HUES64 (cell line): ENCODE data around the gene GRK6.

Source experiments
- H3K27ac ChIP-seq: 2 replicates; pipeline ENCODE4 v1.7.0; 2013; ENCODE audit warnings: low read depth, low read length, inconsistent platforms
- H3K27me3 ChIP-seq: 2 replicates; pipeline ENCODE4 v1.6.1; 2013; ENCODE audit warnings: mild to moderate bottlenecking, low read length; ENCODE audit not compliant: insufficient read depth
- H3K36me3 ChIP-seq: 2 replicates; pipeline ENCODE4 v1.6.1; 2013; ENCODE audit warnings: mild to moderate bottlenecking, low read length; ENCODE audit not compliant: insufficient read depth
- H3K4me1 ChIP-seq: 2 replicates; pipeline ENCODE4 v1.6.1; 2013; ENCODE audit warnings: mild to moderate bottlenecking, low read length, moderate library complexity; ENCODE audit not compliant: insufficient read depth
- H3K4me3 ChIP-seq: 2 replicates; pipeline ENCODE4 v1.5.1; 2013; ENCODE audit warnings: mild to moderate bottlenecking, low read length, moderate library complexity
- H3K9ac ChIP-seq: 2 replicates; pipeline ENCODE4 v1.6.1; 2013; ENCODE audit warnings: mild to moderate bottlenecking, low read depth, low read length
- H3K9me3 ChIP-seq: 2 replicates; pipeline ENCODE4 v1.6.1; 2013; ENCODE audit warnings: low read depth, low read length; ENCODE audit not compliant: insufficient read depth
- WGBS: fragments of 150-250, 120-280 bp; methylation state at CpG from one replicate; pipeline ENCODE4 v1.1.7; 2013; ENCODE audit warnings: missing lambda C conversion rate; 5-methylcytosine and 5-hydroxymethylcytosine counted together

GRK6 gene

DNA sequence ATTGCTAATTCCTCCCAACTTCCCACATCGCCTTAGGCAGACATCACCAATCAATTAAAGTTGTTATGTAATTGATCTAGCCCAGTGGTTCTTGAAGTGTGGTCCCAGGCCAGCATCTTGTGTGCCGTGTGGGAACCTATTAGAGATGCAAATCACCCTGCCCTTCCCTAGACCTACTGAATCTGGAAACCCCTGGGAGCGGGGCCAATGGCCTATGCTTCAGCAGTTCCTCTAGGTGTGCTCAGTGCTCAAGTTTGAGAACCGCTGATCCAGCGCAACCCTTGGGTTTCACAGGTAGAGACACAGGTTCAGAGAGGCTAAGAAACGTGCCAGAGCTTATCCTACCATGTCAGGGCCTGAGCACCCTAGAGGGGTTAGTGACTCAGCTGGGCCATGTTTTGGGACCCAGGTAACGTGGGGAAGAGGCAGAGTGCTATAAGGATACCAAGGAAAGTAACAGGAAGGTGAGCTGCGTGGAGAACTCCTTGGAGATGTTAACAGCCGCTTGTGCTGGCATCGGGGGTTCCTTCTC lies 37.9 kb upstream of the GRK6 start:
- Histone ChIP-seq H3K4me3 (no peak overlapping the region), H3K27me3 (peaks cover 20% of the 10 kb centered on the region), H3K9ac (no peak overlapping the region), H3K9me3 (no peaks in the 10 kb centered on the region), H3K27ac (no peak overlapping the region), H3K4me1 (no peaks in the 10 kb centered on the region; the same call in 1 of the 2 replicates), H3K36me3 (no peaks in the 10 kb centered on the region)
- WGBS, result 83% methylated on average over 10 of the region's 10 CpGs

DNA sequence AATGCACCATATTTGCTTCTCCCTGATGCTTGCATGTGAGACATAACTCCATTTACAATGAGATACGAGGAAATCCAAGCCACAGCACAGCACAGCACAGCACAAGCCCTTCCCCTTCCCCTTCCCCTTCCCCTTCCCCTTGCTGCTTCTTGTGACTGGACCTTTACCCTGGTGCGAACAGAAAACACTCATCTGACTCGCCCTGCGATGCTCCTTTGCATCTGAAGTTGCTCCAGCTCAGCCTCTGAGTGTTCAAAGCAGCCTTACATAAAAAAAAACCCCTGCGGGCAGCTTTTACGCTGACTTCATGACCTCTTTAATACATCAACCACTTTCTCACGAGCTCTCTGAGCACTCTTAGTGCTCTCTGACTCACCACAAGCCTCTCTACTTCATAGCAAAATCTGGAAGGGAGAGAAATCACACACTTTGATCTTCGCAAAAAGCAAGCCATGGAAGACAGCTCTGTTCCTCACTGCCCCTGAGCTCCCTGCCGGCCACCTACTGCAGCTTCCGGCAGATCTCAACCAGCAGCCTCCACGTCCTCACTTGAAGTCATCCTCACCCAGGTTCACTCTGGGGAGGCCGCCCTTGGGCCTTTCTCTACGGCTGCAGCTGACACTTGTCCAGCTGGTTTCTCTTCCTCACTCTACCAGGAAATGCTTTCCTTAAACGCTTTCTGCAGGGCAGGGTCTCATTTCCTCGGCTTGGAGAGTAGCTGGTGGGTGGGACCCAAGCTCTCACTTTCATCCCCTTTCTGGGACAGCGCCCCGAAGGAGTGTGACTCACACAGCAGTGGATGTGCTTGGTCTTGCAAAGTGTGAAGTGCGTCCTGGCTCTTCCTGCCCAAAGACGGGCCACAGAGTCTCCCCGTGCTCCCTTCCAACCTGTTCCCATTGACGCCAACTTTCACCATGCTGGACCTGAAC lies 37.0 kb upstream of the GRK6 start:
- 50% methylated on average over 21 of the region's 21 CpGs for WGBS
- Histone ChIP-seq H3K9me3 (no peaks in the 10 kb centered on the region), H3K9ac (no peak overlapping the region), H3K4me1 (no peaks in the 10 kb centered on the region; the same call in 1 of the 2 replicates), H3K4me3 (no peak overlapping the region), H3K27me3 (peaks cover 18% of the 10 kb centered on the region), H3K36me3 (no peaks in the 10 kb centered on the region), H3K27ac (no peak overlapping the region)

DNA sequence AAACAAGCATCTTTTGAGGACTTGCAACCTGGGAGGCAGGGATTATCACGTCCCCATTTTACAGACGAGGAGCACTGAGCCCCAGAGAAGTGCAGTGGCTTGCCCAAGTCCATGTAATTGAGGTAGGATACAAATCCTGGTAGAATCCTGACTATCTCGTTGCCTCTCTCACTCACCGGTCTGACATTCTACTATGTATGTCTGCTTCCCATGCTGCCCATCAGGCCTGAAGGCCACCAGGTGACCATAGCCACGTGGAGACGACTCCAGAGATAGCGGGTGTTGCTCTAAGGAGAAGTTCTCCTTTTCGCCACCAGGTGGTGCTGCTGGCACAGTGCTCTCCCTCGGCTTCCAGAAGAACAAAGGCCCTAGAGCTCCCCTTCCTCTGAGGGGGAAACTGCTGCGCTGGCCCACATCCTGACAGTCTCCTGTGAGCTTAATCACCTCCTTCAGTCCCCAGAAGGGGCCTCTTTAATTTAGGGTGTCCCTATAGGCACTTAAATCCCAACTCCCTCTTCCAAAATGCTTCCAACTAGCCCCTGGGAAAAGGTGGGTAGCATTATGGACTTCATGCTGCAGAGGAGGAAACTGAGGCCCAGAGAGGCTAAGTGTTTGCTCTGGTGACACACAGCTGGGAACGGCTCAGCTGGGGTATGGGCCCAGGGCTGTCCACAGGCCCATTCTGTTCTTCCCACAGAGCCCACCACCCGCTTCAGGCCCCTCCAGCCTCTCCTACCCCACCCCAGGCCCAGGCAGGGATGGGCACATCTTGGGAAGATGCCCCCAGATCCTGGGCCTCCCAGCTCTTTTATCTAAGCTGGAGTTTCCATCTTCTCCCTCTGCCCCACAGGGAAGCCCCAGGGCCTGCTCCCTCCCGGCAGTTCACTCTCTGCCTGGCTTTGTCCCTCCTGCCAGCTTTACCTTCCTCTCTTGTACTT lies 35.8 kb upstream of the GRK6 start:
- 37% methylated on average over 13 of the region's 13 CpGs for WGBS
- no peak overlapping the region for H3K27ac ChIP-seq
- H3K27me3 ChIP-seq, result peaks cover 18% of the 10 kb centered on the region
- no peaks in the 10 kb centered on the region; the same call in 1 of the 2 replicates for H3K4me1 ChIP-seq
- H3K9me3 ChIP-seq, result no peaks in the 10 kb centered on the region
- no peak overlapping the region for H3K9ac ChIP-seq
- H3K4me3 ChIP-seq, result no peak overlapping the region
- no peaks in the 10 kb centered on the region for H3K36me3 ChIP-seq

DNA sequence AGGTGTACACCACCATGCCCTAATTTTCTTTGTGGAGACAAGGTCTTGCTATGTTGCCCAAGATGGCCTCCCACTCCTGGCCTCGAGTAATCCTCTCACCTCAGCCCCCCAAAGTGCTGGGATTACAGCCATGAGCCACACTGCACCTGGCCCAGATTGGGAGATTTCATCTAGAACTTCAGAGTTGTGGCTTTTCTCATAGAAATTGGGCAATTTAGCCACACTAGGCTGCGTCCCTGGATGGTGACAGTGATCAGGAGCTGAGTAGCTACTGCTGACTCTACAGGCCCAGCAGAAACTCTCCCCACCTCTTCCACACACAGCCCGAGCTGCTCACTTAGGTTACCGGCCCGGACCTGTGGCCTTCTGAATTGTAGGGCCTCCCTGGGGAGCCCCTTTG lies 33.7 kb upstream of the GRK6 start:
- no peak overlapping the region for H3K4me3 ChIP-seq
- no peaks in the 10 kb centered on the region; the same call in 1 of the 2 replicates for H3K4me1 ChIP-seq
- H3K9me3 ChIP-seq, result no peaks in the 10 kb centered on the region
- peaks cover 18% of the 10 kb centered on the region for H3K27me3 ChIP-seq
- no peak overlapping the region for H3K27ac ChIP-seq
- H3K36me3 ChIP-seq, result no peaks in the 10 kb centered on the region
- 66% methylated on average over 5 of the region's 5 CpGs for WGBS
- no peak overlapping the region for H3K9ac ChIP-seq

DNA sequence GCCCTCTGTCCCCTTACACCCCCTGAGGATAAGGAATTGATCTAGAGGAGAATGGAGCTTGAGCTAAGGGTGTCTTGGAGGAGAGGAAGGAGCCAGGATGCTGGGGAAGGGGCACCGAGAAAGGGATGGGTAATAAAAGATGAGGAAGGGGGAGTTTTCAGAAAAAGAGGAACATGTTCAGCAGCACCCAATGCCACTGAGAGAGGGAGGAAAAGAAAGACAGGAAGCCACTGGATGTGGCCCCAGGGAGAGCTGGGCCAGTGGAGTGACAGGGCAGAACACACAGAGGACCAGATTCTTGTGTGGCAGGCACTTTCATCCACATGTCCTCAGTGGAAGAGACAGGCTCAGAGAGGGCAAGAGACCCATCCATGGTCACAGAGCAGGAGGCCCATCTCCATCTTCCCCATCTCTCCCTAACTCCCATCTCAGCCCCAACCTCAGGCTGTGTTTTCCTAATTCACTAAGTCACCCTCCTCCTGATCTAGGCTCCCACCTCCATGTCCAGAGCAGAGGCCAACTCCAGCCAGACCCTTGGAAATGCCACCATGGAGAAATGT lies 33.2 kb upstream of the GRK6 start:
- 83% methylated on average over 1 of the region's 1 CpG for WGBS
- H3K4me1 ChIP-seq, result no peaks in the 10 kb centered on the region; the same call in 1 of the 2 replicates
- no peaks in the 10 kb centered on the region for H3K36me3 ChIP-seq
- H3K9me3 ChIP-seq, result no peaks in the 10 kb centered on the region
- no peak overlapping the region for H3K4me3 ChIP-seq
- H3K27ac ChIP-seq, result no peak overlapping the region
- no peak overlapping the region for H3K9ac ChIP-seq
- peaks cover 18% of the 10 kb centered on the region for H3K27me3 ChIP-seq

DNA sequence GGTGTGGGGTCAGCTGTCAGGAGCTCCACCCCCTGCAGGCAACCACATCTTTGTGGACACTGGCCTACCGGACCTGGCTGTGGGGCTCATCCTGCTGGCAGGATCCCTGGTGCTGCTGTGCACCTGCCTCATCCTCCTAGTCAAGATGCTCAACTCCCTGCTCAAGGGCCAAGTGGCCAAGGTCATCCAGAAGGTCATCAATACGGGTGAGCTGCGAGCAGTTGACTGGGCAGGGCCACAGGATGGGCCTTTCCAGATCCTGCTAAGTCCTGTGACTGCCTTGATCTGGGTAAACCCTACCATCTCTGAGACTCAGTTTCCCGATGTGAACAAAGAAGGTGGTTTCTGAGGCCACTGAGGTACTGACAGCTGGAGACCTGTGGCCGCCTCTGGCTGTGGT lies 32.5 kb upstream of the GRK6 start:
- H3K27me3 ChIP-seq, result peaks cover 14% of the 10 kb centered on the region
- H3K36me3 ChIP-seq, result no peaks in the 10 kb centered on the region
- no peaks in the 10 kb centered on the region for H3K9me3 ChIP-seq
- H3K27ac ChIP-seq, result no peak overlapping the region
- H3K4me1 ChIP-seq, result no peaks in the 10 kb centered on the region; the same call in 1 of the 2 replicates
- H3K4me3 ChIP-seq, result no peak overlapping the region
- H3K9ac ChIP-seq, result no peak overlapping the region
- WGBS, result 75% methylated on average over 5 of the region's 5 CpGs

DNA sequence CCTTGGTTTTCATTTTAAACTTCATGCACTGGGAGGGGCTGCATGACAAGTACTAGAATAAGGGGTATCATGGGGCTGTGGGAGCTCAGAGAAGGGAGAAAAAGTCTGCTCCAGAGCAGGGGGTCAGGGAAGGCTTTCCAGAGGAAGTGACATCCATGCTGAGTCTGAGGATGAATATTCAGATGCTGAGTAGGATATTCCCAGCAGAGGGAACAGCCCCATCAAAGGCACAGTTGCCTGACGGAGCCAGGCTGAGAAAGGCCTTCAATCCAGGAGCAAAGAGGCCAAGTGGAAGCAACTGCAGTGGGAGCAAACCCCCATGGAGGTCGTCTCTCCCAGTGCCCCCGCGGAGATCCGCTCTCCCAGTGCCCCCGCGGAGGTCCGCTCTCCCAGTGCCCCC lies 30.4 kb upstream of the GRK6 start:
- H3K27me3 ChIP-seq, result peaks cover 18% of the 10 kb centered on the region
- 64% methylated on average over 8 of the region's 8 CpGs for WGBS

DNA sequence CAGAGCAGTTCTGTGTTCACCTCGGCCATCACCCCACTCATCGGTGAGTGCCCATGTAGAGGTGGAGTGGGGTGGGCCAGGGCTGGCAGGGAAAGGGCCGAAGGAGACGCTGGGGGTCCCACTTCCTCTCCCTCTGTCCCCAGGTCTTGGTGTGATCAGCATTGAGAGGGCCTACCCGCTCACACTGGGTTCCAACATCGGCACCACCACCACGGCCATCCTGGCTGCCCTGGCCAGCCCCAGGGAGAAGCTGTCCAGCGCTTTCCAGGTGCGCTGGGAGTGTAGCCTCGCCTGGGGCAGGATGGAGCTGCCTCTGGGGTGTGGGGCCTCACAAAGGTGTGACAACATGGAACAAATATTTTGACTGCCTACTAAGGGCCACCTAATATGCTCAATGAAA lies 29.7 kb upstream of the GRK6 start:
- Histone ChIP-seq H3K36me3 (no peaks in the 10 kb centered on the region), H3K9me3 (no peaks in the 10 kb centered on the region), H3K4me1 (no peaks in the 10 kb centered on the region), H3K27me3 (peaks cover 25% of the 10 kb centered on the region), H3K9ac (no peak overlapping the region), H3K27ac (no peak overlapping the region), H3K4me3 (no peak overlapping the region)
- 94% methylated on average over 10 of the region's 10 CpGs for WGBS

More for the DNA sequence above, 30.4 kb upstream of the GRK6 start:
- Histone ChIP-seq H3K9me3 (no peaks in the 10 kb centered on the region), H3K4me3 (no peak overlapping the region), H3K27ac (no peak overlapping the region), H3K4me1 (no peaks in the 10 kb centered on the region), H3K36me3 (no peaks in the 10 kb centered on the region), H3K9ac (no peak overlapping the region)

DNA sequence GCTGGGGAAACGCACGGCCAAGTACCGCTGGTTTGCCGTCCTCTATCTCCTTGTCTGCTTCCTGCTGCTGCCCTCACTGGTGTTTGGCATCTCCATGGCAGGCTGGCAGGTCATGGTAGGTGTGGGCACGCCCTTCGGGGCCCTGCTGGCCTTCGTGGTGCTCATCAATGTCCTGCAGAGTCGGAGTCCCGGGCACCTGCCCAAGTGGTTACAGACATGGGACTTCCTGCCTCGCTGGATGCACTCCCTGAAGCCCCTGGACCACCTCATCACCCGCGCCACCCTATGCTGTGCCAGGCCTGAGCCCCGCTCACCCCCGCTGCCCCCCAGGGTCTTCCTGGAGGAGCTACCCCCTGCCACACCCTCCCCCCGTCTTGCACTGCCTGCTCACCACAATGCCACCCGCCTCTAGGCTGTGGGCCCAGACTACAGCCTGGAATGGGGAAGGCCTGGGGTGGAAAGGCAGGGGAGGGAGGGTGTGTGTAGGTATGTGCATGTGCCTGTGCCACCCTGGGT lies 28.5 kb upstream of the GRK6 start:
- Histone ChIP-seq H3K27me3 (peaks cover 36% of the 10 kb centered on the region), H3K4me1 (no peaks in the 10 kb centered on the region), H3K9ac (no peak overlapping the region), H3K27ac (no peak overlapping the region), H3K4me3 (no peak overlapping the region), H3K9me3 (no peaks in the 10 kb centered on the region), H3K36me3 (no peaks in the 10 kb centered on the region)
- 92% methylated on average over 15 of the region's 16 CpGs for WGBS

DNA sequence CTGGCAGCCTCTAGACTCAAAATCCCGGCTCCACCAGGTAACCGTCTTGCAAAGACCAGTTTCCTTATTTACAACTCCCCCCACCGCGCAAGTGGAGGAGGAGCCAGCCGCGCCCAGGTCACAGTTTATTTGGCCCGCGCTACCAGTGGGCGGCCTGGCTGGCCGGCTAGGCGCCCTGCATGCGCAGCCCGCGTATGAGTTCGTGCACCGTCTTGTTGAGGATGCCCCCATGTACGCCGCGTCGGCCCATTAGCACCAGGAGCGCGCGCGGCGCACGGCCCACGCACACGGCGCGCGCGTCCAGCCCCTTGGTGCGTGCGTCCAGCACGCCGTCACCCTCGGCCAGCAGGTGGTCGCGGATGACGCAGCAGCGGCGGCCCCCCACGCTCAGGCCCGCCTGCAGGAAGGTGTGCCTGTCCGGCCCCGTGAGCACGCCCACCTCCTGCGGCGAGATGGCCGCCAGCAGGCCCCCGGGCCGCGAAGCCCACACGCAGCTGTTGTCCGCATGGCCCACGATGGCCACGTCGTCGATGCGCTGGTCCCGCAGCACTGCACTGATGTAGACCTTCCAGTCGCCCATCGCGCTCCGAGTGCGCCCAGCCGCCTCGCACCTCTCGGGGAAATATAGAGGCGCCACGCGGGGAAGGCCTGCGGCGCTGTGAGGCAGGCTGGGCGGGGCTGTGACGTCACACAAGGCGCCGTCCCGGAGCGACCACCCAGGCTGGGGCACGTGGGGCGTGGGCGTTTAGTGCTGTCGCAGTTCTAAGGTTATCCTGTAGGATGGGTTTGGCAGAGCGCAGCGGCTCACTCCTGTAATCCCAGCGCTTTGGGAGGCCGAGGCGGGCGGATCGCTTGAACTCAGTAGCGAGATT lies 26.2 kb upstream of the GRK6 start, which contains the start of gene PFN3:
PFN3 (minus strand) TSS at position 665 of the 872 bp plus-strand sequence; CDS start at position 580, 85 bp downstream.
- Histone ChIP-seq H3K9ac (no peak within 1 kb of the TSS; the same call in 1 of the 2 replicates), H3K36me3 (no peaks in the 10 kb centered on the region), H3K9me3 (no peaks in the 10 kb centered on the region), H3K27ac (no peak within 1 kb of the TSS), H3K4me1 (no peaks in the 10 kb centered on the region), H3K4me3 (peak within 1 kb of the TSS; percentile 33; the same call in 1 of the 2 replicates), H3K27me3 (peaks cover 59% of the 10 kb centered on the region)
- 88% methylated on average over 92 of the region's 92 CpGs for WGBS
